GM12801 (cell line): ENCODE data around the gene ZFHX3.

Experiments
- TF ChIP-seq, protein P1 (sequence below): IDR thresholded peaks from one replicate; pipeline ENCODE4 v1.5.1; 2011; ENCODE audit warnings: control low read depth; ENCODE audit not compliant: insufficient read length; ENCODE audit errors: extremely low read depth

The ZFHX3 gene

GRCh38 chr16:72990571-72990970 lies 57.4 kb downstream of the ZFHX3 start:
- TF ChIP-seq, protein P1, sequence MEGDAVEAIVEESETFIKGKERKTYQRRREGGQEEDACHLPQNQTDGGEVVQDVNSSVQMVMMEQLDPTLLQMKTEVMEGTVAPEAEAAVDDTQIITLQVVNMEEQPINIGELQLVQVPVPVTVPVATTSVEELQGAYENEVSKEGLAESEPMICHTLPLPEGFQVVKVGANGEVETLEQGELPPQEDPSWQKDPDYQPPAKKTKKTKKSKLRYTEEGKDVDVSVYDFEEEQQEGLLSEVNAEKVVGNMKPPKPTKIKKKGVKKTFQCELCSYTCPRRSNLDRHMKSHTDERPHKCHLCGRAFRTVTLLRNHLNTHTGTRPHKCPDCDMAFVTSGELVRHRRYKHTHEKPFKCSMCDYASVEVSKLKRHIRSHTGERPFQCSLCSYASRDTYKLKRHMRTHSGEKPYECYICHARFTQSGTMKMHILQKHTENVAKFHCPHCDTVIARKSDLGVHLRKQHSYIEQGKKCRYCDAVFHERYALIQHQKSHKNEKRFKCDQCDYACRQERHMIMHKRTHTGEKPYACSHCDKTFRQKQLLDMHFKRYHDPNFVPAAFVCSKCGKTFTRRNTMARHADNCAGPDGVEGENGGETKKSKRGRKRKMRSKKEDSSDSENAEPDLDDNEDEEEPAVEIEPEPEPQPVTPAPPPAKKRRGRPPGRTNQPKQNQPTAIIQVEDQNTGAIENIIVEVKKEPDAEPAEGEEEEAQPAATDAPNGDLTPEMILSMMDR: no peak

GRCh38 chr16:72989579-72990551 lies 58.1 kb downstream of the ZFHX3 start:
- TF ChIP-seq, protein P1: no peak

DNA sequence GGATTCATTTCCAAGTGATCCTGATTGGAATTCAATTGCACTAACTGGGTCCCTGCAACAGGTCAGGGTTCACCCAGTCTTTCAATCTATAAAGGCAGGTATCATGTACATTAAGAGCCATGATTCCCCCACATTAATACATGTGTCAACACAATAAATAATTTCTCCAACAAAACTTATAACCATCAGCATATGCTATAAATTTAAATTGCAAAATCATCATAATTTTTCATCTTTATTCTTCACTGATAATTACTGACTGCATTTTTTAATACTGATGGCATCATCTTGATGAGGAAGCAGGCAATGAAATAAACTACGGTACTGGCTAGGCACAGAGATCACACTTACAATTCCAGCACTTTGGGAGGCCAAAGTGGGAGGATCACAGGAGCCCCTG lies 59.4 kb downstream of the ZFHX3 start:
- TF ChIP-seq, protein P1: no peak

DNA sequence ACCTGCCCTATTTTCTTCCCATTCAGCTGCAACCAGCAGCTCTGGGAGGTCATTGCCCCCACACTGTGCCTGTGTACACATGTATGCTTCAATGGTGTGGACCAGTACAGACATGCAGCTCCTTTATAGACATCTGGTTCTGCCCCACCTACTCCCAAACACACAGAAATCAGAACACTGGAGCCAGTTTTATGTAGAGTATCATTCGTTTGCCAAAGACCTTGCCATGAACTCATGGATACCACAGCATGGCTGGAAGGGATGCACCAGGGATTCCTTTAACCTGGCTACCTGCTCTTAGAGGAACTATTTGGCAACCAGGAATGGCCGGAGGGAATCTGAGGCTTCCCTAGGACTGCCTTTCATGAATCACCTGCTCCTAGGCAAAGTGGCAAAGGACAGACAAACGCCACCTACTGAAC lies 60.4 kb downstream of the ZFHX3 start:
- TF ChIP-seq, protein P1: no peak

DNA sequence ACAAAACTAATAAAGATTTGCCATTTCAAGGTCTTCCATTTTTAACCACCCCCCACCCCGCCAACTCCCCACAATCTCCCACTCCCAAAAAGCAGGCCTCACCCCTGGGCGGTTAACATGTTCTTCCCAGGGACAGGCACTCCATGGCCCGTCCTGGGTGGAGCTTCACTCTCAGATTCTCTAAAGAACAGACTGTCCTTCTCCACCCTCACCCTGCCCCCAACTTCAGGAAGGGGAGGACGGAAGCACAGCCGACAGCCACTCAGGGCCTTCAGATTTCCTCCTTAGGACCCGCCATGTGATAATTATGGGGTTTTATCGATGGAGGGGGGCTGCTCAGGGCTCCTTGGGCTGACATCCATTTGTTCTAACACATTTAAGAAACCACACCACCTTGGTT lies 61.9 kb downstream of the ZFHX3 start:
- TF ChIP-seq, protein P1: no peak

GRCh38 chr16:72985148-72985941 lies 62.6 kb downstream of the ZFHX3 start:
- TF ChIP-seq, protein P1: no peak

DNA sequence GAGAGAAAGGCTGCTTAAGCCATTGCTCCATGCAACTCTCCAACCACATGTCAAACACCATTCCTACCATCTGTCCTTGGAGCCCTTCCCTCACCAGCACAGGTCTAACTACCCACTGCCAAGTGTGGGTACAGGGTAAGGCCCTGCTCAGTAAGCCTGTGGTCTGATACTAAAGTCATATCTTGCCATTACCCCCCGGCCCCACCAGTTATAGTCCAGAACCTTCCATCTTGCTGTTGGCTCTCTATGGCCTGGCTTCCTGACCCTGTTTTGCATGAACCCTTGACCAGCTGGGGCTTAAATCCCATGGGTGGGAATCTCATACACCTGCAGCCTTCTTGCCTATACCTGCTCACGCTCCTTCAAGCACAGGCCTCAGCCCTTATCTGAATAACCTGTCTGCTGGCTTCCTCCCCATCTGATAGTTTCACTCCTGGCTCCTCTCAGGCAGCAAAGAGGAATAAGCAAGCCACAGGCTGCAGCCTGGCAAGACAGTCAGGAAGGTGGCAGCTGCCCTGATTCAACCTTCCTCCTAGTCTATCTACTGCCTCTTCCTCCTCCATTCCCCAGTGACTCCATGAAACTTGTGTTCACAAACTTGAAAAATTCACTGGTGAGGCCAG lies 64.1 kb downstream of the ZFHX3 start:
- TF ChIP-seq, protein P1: no peak
